DND-41 (cell line): ENCODE measurements around the gene ZC3H18.

ENCODE experiments used
- ATAC-seq: fragments of 200-7000 bp; cut with Tn5 transposase; 3 replicates; pipeline ENCODE4 v1.9.1; 2021; ENCODE audit warnings: low read depth; ENCODE audit not compliant: insufficient read depth
- DNase-seq: peaks from one replicate; pipeline ENCODE4 v3.0.0-alpha.2; 2020
- H2AFZ ChIP-seq: 2 replicates; pipeline ENCODE4 v1.6.0; 2012; ENCODE audit warnings: low read depth, low read length
- H3K27ac ChIP-seq: 2 replicates; pipeline ENCODE4 v1.5.1; 2012; ENCODE audit warnings: low read length, inconsistent platforms
- H3K27me3 ChIP-seq: fragments of 200-600 bp; sonication (generic); 2 replicates; pipeline ENCODE4 v1.6.0; 2012; ENCODE audit warnings: low read length, mild to moderate bottlenecking, inconsistent platforms; ENCODE audit not compliant: insufficient read depth, poor library complexity
- H3K36me3 ChIP-seq: 2 replicates; pipeline ENCODE4 v1.5.1; 2012; ENCODE audit warnings: low read length, inconsistent platforms; ENCODE audit not compliant: insufficient read depth
- H3K4me1 ChIP-seq: 2 replicates; pipeline ENCODE4 v1.5.1; 2012; ENCODE audit warnings: mild to moderate bottlenecking, low read length; ENCODE audit not compliant: insufficient read depth
- H3K4me2 ChIP-seq: 2 replicates; pipeline ENCODE4 v1.6.0; 2012; ENCODE audit warnings: mild to moderate bottlenecking, moderate library complexity, low read length, inconsistent platforms; ENCODE audit not compliant: insufficient read depth
- H3K4me3 ChIP-seq, 2 experiments: fragments of 200-600 bp in 1 of 2; shearing (Covaris generic) in 1 of 2; 2 replicates each; pipeline ENCODE4 v1.5.1; 2012 to 2016; ENCODE audit warnings: inconsistent platforms in 2 of 2, low read length in 2 of 2, mild to moderate bottlenecking in 2 of 2, low read depth in 1 of 2, moderate library complexity in 1 of 2
- H3K79me2 ChIP-seq: 2 replicates; pipeline ENCODE4 v1.6.0; 2012; ENCODE audit warnings: low read length, inconsistent platforms; ENCODE audit not compliant: insufficient read depth
- H3K9ac ChIP-seq: 2 replicates; pipeline ENCODE4 v1.6.0; 2012; ENCODE audit warnings: low read depth, mild to moderate bottlenecking, inconsistent platforms, low read length, moderate library complexity
- H3K9me3 ChIP-seq: 2 replicates; pipeline ENCODE4 v1.5.1; 2012; ENCODE audit warnings: low read length, moderate library complexity, mild to moderate bottlenecking, inconsistent platforms; ENCODE audit not compliant: insufficient read depth, severe bottlenecking
- H4K20me1 ChIP-seq: 2 replicates; pipeline ENCODE4 v1.6.0; 2012; ENCODE audit warnings: low read length; ENCODE audit not compliant: insufficient read depth
- EZH2 ChIP-seq: IDR thresholded peaks from 3 replicates; pipeline ENCODE4 v1.6.1; 2012; ENCODE audit warnings: borderline replicate concordance, low read depth, mild to moderate bottlenecking, moderate library complexity, low read length, inconsistent platforms; ENCODE audit not compliant: severe bottlenecking
- TF ChIP-seq, protein P1 (sequence below): IDR thresholded peaks from 2 replicates; pipeline ENCODE4 v1.5.1; 2012; ENCODE audit warnings: borderline replicate concordance, low read length, moderate library complexity, mild to moderate bottlenecking; ENCODE audit not compliant: poor library complexity, severe bottlenecking; ENCODE audit errors: extremely low read depth

ZC3H18 gene

GRCh38 chr16:88531346-88531745 lies 38.9 kb upstream of the ZC3H18 start:
- no peaks in the 10 kb centered on the region for H3K27me3 ChIP-seq
- no peak overlapping the region for H3K9ac ChIP-seq
- no peak for TF ChIP-seq EZH2
- TF ChIP-seq, protein P1, sequence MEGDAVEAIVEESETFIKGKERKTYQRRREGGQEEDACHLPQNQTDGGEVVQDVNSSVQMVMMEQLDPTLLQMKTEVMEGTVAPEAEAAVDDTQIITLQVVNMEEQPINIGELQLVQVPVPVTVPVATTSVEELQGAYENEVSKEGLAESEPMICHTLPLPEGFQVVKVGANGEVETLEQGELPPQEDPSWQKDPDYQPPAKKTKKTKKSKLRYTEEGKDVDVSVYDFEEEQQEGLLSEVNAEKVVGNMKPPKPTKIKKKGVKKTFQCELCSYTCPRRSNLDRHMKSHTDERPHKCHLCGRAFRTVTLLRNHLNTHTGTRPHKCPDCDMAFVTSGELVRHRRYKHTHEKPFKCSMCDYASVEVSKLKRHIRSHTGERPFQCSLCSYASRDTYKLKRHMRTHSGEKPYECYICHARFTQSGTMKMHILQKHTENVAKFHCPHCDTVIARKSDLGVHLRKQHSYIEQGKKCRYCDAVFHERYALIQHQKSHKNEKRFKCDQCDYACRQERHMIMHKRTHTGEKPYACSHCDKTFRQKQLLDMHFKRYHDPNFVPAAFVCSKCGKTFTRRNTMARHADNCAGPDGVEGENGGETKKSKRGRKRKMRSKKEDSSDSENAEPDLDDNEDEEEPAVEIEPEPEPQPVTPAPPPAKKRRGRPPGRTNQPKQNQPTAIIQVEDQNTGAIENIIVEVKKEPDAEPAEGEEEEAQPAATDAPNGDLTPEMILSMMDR, result no peak
- DNase-seq (no peak), ATAC-seq (no peak)
- peaks cover 5% of the 10 kb centered on the region; the same call in 1 of the 2 replicates for H3K79me2 ChIP-seq
- no peak overlapping the region for H3K27ac ChIP-seq
- H3K9me3 ChIP-seq, result no peaks in the 10 kb centered on the region
- H3K4me3 ChIP-seq, result no peak overlapping the region
- H4K20me1 ChIP-seq, result no peaks in the 10 kb centered on the region
- no peak overlapping the region for H2AFZ ChIP-seq
- no peak overlapping the region for H3K4me2 ChIP-seq
- no peaks in the 10 kb centered on the region; the same call in 1 of the 2 replicates for H3K36me3 ChIP-seq
- H3K4me1 ChIP-seq, result peaks cover 9% of the 10 kb centered on the region

GRCh38 chr16:88531931-88532433 lies 38.2 kb upstream of the ZC3H18 start:
- Histone ChIP-seq H3K27me3 (no peaks in the 10 kb centered on the region), H3K27ac (no peak overlapping the region)
- TF ChIP-seq, protein P1, result no peak
- TF ChIP-seq EZH2, result no peak

GRCh38 chr16:88532434-88533241 lies 37.6 kb upstream of the ZC3H18 start:
- Histone ChIP-seq H2AFZ (no peak overlapping the region), H3K4me2 (no peak overlapping the region), H3K4me3 (no peak overlapping the region), H3K27me3 (no peaks in the 10 kb centered on the region), H3K9me3 (no peaks in the 10 kb centered on the region), H3K27ac (no peak overlapping the region), H3K4me1 (peaks cover 9% of the 10 kb centered on the region), H4K20me1 (no peaks in the 10 kb centered on the region), H3K9ac (no peak overlapping the region), H3K36me3 (no peaks in the 10 kb centered on the region; the same call in 1 of the 2 replicates), H3K79me2 (peaks cover 5% of the 10 kb centered on the region; the same call in 1 of the 2 replicates)
- ATAC-seq (no peak), DNase-seq (no peak)
- TF ChIP-seq EZH2, result no peak
- TF ChIP-seq, protein P1, result no peak

More at GRCh38 chr16:88531931-88532433, 38.2 kb upstream of the ZC3H18 start:
- Histone ChIP-seq H3K4me1 (peaks cover 9% of the 10 kb centered on the region), H3K4me3 (no peak overlapping the region), H3K9me3 (no peaks in the 10 kb centered on the region), H2AFZ (no peak overlapping the region), H3K36me3 (no peaks in the 10 kb centered on the region; the same call in 1 of the 2 replicates), H3K9ac (no peak overlapping the region), H3K79me2 (peaks cover 5% of the 10 kb centered on the region; the same call in 1 of the 2 replicates), H3K4me2 (no peak overlapping the region), H4K20me1 (no peaks in the 10 kb centered on the region)
- ATAC-seq (no peak), DNase-seq (no peak)
